A549 (cell line): ENCODE measurements around the gene TUBGCP3. TPM values are rescaled to one million over a fixed set of nuclear protein-coding genes. Genes with fewer than 3 reads are reported as not detected.

Experiments
- ATAC-seq, 2 experiments: fragments of 200-7000 bp in 1 of 2; fragments of >200 bp in 1 of 2; cut with Nextera tagmentation in 1 of 2; cut with Tn5 transposase in 1 of 2; 3 replicates each; pipeline versions ENCODE4 v1.8.0 to v1.9.1; 2018 to 2020; ENCODE audit warnings: mild to moderate bottlenecking in 1 of 2, moderate library complexity in 1 of 2
- CTCF ChIA-PET: fragments of 300-600 bp; sonication (Branson Sonifier 250); formaldehyde crosslinking; extraction: SDS; loops from one replicate; lab custom pipeline; 2021; ENCODE audit warnings: antibody characterized with exemption, inconsistent platforms; lab: Yijun Ruan, JAX
- POLR2A ChIA-PET: fragments of 350-600 bp; formaldehyde crosslinking; extraction: SDS; loops from one replicate; lab custom pipeline; 2021; ENCODE audit warnings: antibody characterized with exemption, inconsistent platforms; lab: Yijun Ruan, JAX
- DNase-seq, 2 experiments: peaks; one replicate each; pipeline versions ENCODE4 v3.0.0 to v3.0.0-alpha.2; 2011 to 2016; ENCODE audit warnings: low read depth in 1 of 2, low spot score in 1 of 2
- FAIRE-seq: peaks from 2 replicates; lab custom pipeline; 2011; peaks lifted over from hg19 to GRCh38; lab: Jason Lieb, UNC
- H3K27ac ChIP-seq, 2 experiments: fragments of >200 bp; sonication (Bioruptor Twin); formaldehyde crosslinking; 3 replicates each; pipeline ENCODE4 v1.5.1; 2016 to 2017
- H3K4me1 ChIP-seq: fragments of >200 bp; sonication (Bioruptor Twin); formaldehyde crosslinking; 3 replicates; pipeline ENCODE4 v1.6.1; 2016
- H3K4me2 ChIP-seq: fragments of >200 bp; sonication (Bioruptor Twin); formaldehyde crosslinking; 3 replicates; pipeline ENCODE4 v1.6.1; 2016
- H3K4me3 ChIP-seq: fragments of >200 bp; sonication (Bioruptor Twin); formaldehyde crosslinking; 3 replicates; pipeline ENCODE4 v1.5.1; 2016
- H3K9me3 ChIP-seq: fragments of >200 bp; sonication (Bioruptor Twin); formaldehyde crosslinking; 3 replicates; pipeline ENCODE4 v1.6.1; 2016
- CBX2 ChIP-seq: fragments of 200-600 bp; sonication (generic); IDR thresholded peaks from 2 replicates; pipeline ENCODE4 v1.6.1; 2016; ENCODE audit warnings: low read depth, mild to moderate bottlenecking, borderline replicate concordance
- CBX8 ChIP-seq: fragments of 200-600 bp; sonication (generic); IDR thresholded peaks from 2 replicates; pipeline ENCODE4 v1.6.1; 2016
- CHD2 ChIP-seq: fragments of 150-350 bp; IDR thresholded peaks from 2 replicates; pipeline ENCODE4 v1.6.1; 2014; ENCODE audit warnings: low read length; ENCODE audit not compliant: partially characterized antibody
- CTCF ChIP-seq: fragments of >200 bp; sonication (Bioruptor Twin); formaldehyde crosslinking; IDR thresholded peaks from 3 replicates; pipeline ENCODE4 v1.5.1; 2016
- ELK1 ChIP-seq: fragments of 150-350 bp; IDR thresholded peaks from 2 replicates; pipeline ENCODE4 v1.6.1; 2014; ENCODE audit warnings: low read depth, mild to moderate bottlenecking, low read length
- EP300 ChIP-seq, 2 experiments: fragments of >200 bp; sonication (Bioruptor Twin); formaldehyde crosslinking; IDR thresholded peaks; 2 replicates in 1 of 2; 3 replicates in 1 of 2; pipeline ENCODE4 v1.6.1; 2016 to 2017
- FOSB ChIP-seq: fragments of 250-450 bp; sonication (Bioruptor Pico); IDR thresholded peaks from 2 replicates; pipeline ENCODE4 v1.5.0; 2020; ENCODE audit warnings: mild to moderate bottlenecking, moderate library complexity
- FOSL2 ChIP-seq, 2 experiments: fragments of 450-650 bp in 1 of 2; fragments of >200 bp in 1 of 2; sonication (Bioruptor Twin) in 1 of 2; formaldehyde crosslinking; IDR thresholded peaks; 2 replicates each; pipeline versions ENCODE4 v1.5.0 to v1.6.1; 2016 to 2020; ENCODE audit warnings: mild to moderate bottlenecking in 1 of 2, moderate library complexity in 1 of 2
- FOXS1 ChIP-seq: fragments of 250-450 bp; sonication (Bioruptor Pico); IDR thresholded peaks from 2 replicates; pipeline ENCODE4 v1.5.0; 2020; ENCODE audit warnings: mild to moderate bottlenecking, moderate library complexity
- GATA3 ChIP-seq: IDR thresholded peaks from 2 replicates; pipeline ENCODE4 v1.6.1; 2012; ENCODE audit warnings: borderline replicate concordance
- HOXA7 ChIP-seq: fragments of 250-450 bp; sonication (Bioruptor Pico); IDR thresholded peaks from 2 replicates; pipeline ENCODE4 v1.5.0; 2020; ENCODE audit warnings: mild to moderate bottlenecking, moderate library complexity
- HOXB13 ChIP-seq: fragments of 250-450 bp; sonication (Bioruptor Pico); IDR thresholded peaks from 2 replicates; pipeline ENCODE4 v1.5.0; 2020; ENCODE audit warnings: low read depth, mild to moderate bottlenecking, moderate library complexity
- HOXB5 ChIP-seq: fragments of 250-450 bp; sonication (Bioruptor Pico); IDR thresholded peaks from 2 replicates; pipeline ENCODE4 v1.5.0; 2020; ENCODE audit warnings: mild to moderate bottlenecking, moderate library complexity
- KDM5A ChIP-seq: fragments of 200-600 bp; sonication (generic); IDR thresholded peaks from 2 replicates; pipeline ENCODE4 v1.6.1; 2016; ENCODE audit warnings: antibody characterized with exemption, mild to moderate bottlenecking
- MAFK ChIP-seq: fragments of 450-650 bp; IDR thresholded peaks from 2 replicates; pipeline ENCODE4 v1.6.1; 2014; ENCODE audit not compliant: partially characterized antibody
- NPAS2 ChIP-seq: fragments of 250-450 bp; sonication (Bioruptor Pico); IDR thresholded peaks from 2 replicates; pipeline ENCODE4 v1.8.0; 2022; ENCODE audit warnings: mild to moderate bottlenecking, moderate library complexity, borderline replicate concordance
- PHF8 ChIP-seq: fragments of 200-600 bp; sonication (generic); IDR thresholded peaks from 2 replicates; pipeline ENCODE4 v1.6.1; 2016; ENCODE audit warnings: low read depth, mild to moderate bottlenecking, antibody characterized with exemption, moderate library complexity, borderline replicate concordance
- POLR2AphosphoS2 ChIP-seq: conservative IDR thresholded peaks from 2 replicates; pipeline ENCODE4 v1.6.1; 2012; ENCODE audit warnings: low read length, improper control_type of control experiment, inconsistent platforms
- RARB ChIP-seq: fragments of 250-450 bp; sonication (Bioruptor Pico); IDR thresholded peaks from 2 replicates; pipeline ENCODE4 v1.8.0; 2021; ENCODE audit warnings: mild to moderate bottlenecking, moderate library complexity
- RFX5 ChIP-seq: fragments of 450-650 bp; IDR thresholded peaks from 2 replicates; pipeline ENCODE4 v1.7.1; 2014; ENCODE audit warnings: antibody characterized with exemption, mild to moderate bottlenecking, moderate library complexity
- USF2 ChIP-seq: fragments of 450-650 bp; IDR thresholded peaks from 2 replicates; pipeline ENCODE4 v1.6.1; 2014; ENCODE audit warnings: antibody characterized with exemption
- ZC3H11A ChIP-seq: fragments of 450-650 bp; IDR thresholded peaks from 2 replicates; pipeline ENCODE4 v1.6.1; 2014; ENCODE audit warnings: antibody characterized with exemption, mild to moderate bottlenecking
- ZFP36 ChIP-seq: fragments of 450-650 bp; IDR thresholded peaks from 2 replicates; pipeline ENCODE4 v1.6.1; 2014; ENCODE audit warnings: borderline replicate concordance; ENCODE audit not compliant: partially characterized antibody
- ZSCAN20 ChIP-seq: fragments of 250-450 bp; sonication (Bioruptor Pico); IDR thresholded peaks from 2 replicates; pipeline ENCODE4 v1.8.0; 2022; ENCODE audit warnings: mild to moderate bottlenecking, moderate library complexity
- WGBS: methylation state at CpG from one replicate; pipeline ENCODE4 v1.1.6; 2017; ENCODE audit errors: missing lambda C conversion rate; 5-methylcytosine and 5-hydroxymethylcytosine counted together
- polyA plus RNA-seq, 4 experiments: library from polyadenylated mRNA; depleted of rRNA in 3 of 4; stranded (reverse); fragments of >200 nt; fragmentation: RNase III in 1 of 4; extraction: RNeasy Plus Mini Kit Qiagen cat#74134 plus additional on column Dnase treatment in 1 of 4; gene quantifications; 2 replicates in 3 of 4; 3 replicates in 1 of 4; pipeline ENCODE4 v1.2.3, GENCODE V29; 2011 to 2017
- TF ChIP-seq, protein P1 (sequence below): IDR thresholded peaks from 2 replicates; pipeline ENCODE4 v1.6.1; 2012; ENCODE audit warnings: low read depth, borderline replicate concordance

TUBGCP3 gene
- polyA plus RNA-seq, 2 of the 4 experiments (the other 2 are of a cell fraction), result 15.9 to 21.3 TPM

GRCh38 chr13:112596235-112596634 lies 8.3 kb upstream of the TUBGCP3 start:
- no peak for ATAC-seq
- Histone ChIP-seq H3K4me1 (no peaks in the 10 kb centered on the region), H3K4me2 (no peak overlapping the region), H3K4me3 (no peak overlapping the region), H3K9me3 (no peaks in the 10 kb centered on the region), H3K27ac (no peak overlapping the region)
- no peak for DNase-seq
- TF ChIP-seq HOXA7 (CRISPR knock-in tag), result no peak
- TF ChIP-seq NPAS2 (CRISPR knock-in tag), result no peak
- TF ChIP-seq EP300 (IDR thresholded peaks at IDR 0.05), result no peak
- TF ChIP-seq RARB (CRISPR knock-in tag), result no peak
- no peak for TF ChIP-seq CBX8
- no peak for TF ChIP-seq CHD2
- TF ChIP-seq PHF8, result no peak
- no peak for TF ChIP-seq HOXB5
- TF ChIP-seq FOSB (CRISPR knock-in tag), result no peak
- no peak for TF ChIP-seq HOXB13 (CRISPR knock-in tag)
- TF ChIP-seq USF2, result no peak
- no peak for TF ChIP-seq ELK1
- TF ChIP-seq POLR2AphosphoS2, result no peak
- no peak for FAIRE-seq
- POLR2A ChIA-PET, result no interaction called here
- WGBS, result 28% methylated on average over 2 of the region's 2 CpGs
- CTCF ChIA-PET, result interaction anchor here (0.8 to 1.0 kb wide), 2 partner anchors 9 to 11 kb away, joined by 3 read pairs; no protein-coding TSS in a partner anchor

- 72% methylated on average over 7 of the region's 7 CpGs for WGBS
- FAIRE-seq (no peak), DNase-seq (no peak), ATAC-seq (no peak)
- POLR2A ChIA-PET, result no interaction called here
- TF ChIP-seq RARB (CRISPR knock-in tag) (no peak), CBX2 (no peak), HOXA7 (CRISPR knock-in tag) (no peak), GATA3 (no peak), FOXS1 (CRISPR knock-in tag) (no peak), FOSL2 (IDR thresholded peaks at IDR 0.05) (no peak), FOSL2 (CRISPR knock-in tag; IDR thresholded peaks at IDR 0.05) (no peak), ZC3H11A (no peak), PHF8 (no peak), ZSCAN20 (CRISPR knock-in tag) (no peak), RFX5 (no peak), CHD2 (no peak)
- TF ChIP-seq, protein P1, sequence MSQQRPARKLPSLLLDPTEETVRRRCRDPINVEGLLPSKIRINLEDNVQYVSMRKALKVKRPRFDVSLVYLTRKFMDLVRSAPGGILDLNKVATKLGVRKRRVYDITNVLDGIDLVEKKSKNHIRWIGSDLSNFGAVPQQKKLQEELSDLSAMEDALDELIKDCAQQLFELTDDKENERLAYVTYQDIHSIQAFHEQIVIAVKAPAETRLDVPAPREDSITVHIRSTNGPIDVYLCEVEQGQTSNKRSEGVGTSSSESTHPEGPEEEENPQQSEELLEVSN, result no peak
- no peak overlapping the region for H3K4me2 ChIP-seq
- H3K9me3 ChIP-seq, result no peaks in the 10 kb centered on the region
- peaks cover 4% of the 10 kb centered on the region; the same call in 1 of the 3 replicates for H3K4me1 ChIP-seq
- CTCF ChIA-PET, result interaction anchor here (1.4 kb wide), 1 partner anchor 10 kb away, joined by 3 read pairs; no protein-coding TSS in a partner anchor
- H3K27ac ChIP-seq, result no peak overlapping the region
- no peak overlapping the region for H3K4me3 ChIP-seq
Observed at GRCh38 chr13:112592647-112593046, 4.7 kb upstream of the TUBGCP3 start.

- POLR2A ChIA-PET, result no interaction called here
- TF ChIP-seq KDM5A (no peak), ZFP36 (no peak), MAFK (no peak), CTCF (no peak)
- TF ChIP-seq, all 56 proteins: peak for 0
- FAIRE-seq (no peak), ATAC-seq (no peak), DNase-seq (no peak)
- H3K27ac ChIP-seq, result no peak overlapping the region
- no peak overlapping the region for H3K4me3 ChIP-seq
- H3K4me1 ChIP-seq, result peaks cover 4% of the 10 kb centered on the region; the same call in 1 of the 3 replicates
- CTCF ChIA-PET, result interaction anchor here (1.4 kb wide), 1 partner anchor 10 kb away, joined by 3 read pairs; no protein-coding TSS in a partner anchor
- H3K4me2 ChIP-seq, result no peak overlapping the region
- WGBS, result 83% methylated on average over 6 of the region's 7 CpGs
- no peaks in the 10 kb centered on the region for H3K9me3 ChIP-seq
Observed at GRCh38 chr13:112592181-112592580, 4.2 kb upstream of the TUBGCP3 start.
